K562 (cell line): Measurements from ENCODE around the gene LRRC3C. TPM values are rescaled to one million over a fixed set of nuclear protein-coding genes. Genes with fewer than 3 reads are reported as not detected.

Experiments
- ATF3 ChIP-seq, 2 experiments: fragments of 450-650 bp in 1 of 2; sonication (generic) in 1 of 2; formaldehyde crosslinking in 1 of 2; IDR thresholded peaks in 1 of 2; conservative IDR thresholded peaks in 1 of 2; 2 replicates each; pipeline versions ENCODE4 v1.6.1 to v1.8.1; 2016 to 2023; ENCODE audit warnings: mild to moderate bottlenecking in 2 of 2, moderate library complexity in 2 of 2, inconsistent platforms in 1 of 2, missing genetic modification reagents in 1 of 2
- CXXC5 ChIP-seq: fragments of 250-450 bp; sonication (Bioruptor Pico); IDR thresholded peaks from 2 replicates; pipeline ENCODE4 v1.8.0; 2022; ENCODE audit warnings: inconsistent platforms, mild to moderate bottlenecking, moderate library complexity
- FOXJ2 ChIP-seq: fragments of 200-800 bp; sonication (Bioruptor generic); IDR thresholded peaks from 2 replicates; pipeline ENCODE4 v1.6.1; 2016; ENCODE audit warnings: missing genetic modification characterization, missing compliant biosample characterization
- KLF13 ChIP-seq: fragments of 450-650 bp; IDR thresholded peaks from 2 replicates; pipeline ENCODE4 v1.6.1; 2016; ENCODE audit warnings: missing genetic modification characterization, low read depth, mild to moderate bottlenecking, missing compliant biosample characterization, moderate library complexity, borderline replicate concordance
- NCOA1 ChIP-seq: fragments of 450-650 bp; IDR thresholded peaks from 2 replicates; pipeline ENCODE4 v1.6.1; 2016; ENCODE audit warnings: low read depth
- ZNF696 ChIP-seq: fragments of 250-450 bp; sonication (Bioruptor Pico); conservative IDR thresholded peaks from 2 replicates; pipeline ENCODE4 v1.4.0; 2020; ENCODE audit warnings: mild to moderate bottlenecking, moderate library complexity
- polyA plus RNA-seq, 8 experiments: library from polyadenylated mRNA; depleted of rRNA in 4 of 8; stranded (reverse) in 5 of 8; unstranded in 3 of 8; fragments of >200 nt; fragmentation: Nextera tagmentation in 2 of 8; fragmentation: Illumina TruSeq in 1 of 8; extraction: Ambion mirVana in 2 of 8; extraction: Trizol in 1 of 8; gene quantifications; 2 replicates each; pipeline versions ENCODE4 v1.2.1 to v1.2.3, GENCODE V29; 2011 to 2014; ENCODE audit warnings: inconsistent platforms in 1 of 8, missing spikeins in 1 of 8
- total RNA-seq, 7 experiments: library from RNA; depleted of rRNA in 6 of 7; stranded (reverse); fragments of >200 nt in 6 of 7; fragmentation: Illumina TruSeq in 2 of 7; extraction: Trizol in 2 of 7; gene quantifications; 2 replicates each; pipeline versions ENCODE4 v1.2.1 to v1.2.3, GENCODE V29; 2011 to 2021; ENCODE audit warnings: low replicate concordance in 1 of 7
- TF ChIP-seq, protein P1 (sequence below), 3 experiments: fragments of 200-800 bp in 1 of 3; fragments of 250-450 bp in 1 of 3; fragments of 450-650 bp in 1 of 3; sonication (Bioruptor Pico) in 1 of 3; sonication (Bioruptor generic) in 1 of 3; formaldehyde crosslinking in 1 of 3; IDR thresholded peaks; 2 replicates each; pipeline versions ENCODE4 v1.6.1 to v1.8.0; 2016 to 2022; ENCODE audit warnings: mild to moderate bottlenecking in 2 of 3, missing genetic modification characterization in 2 of 3, missing compliant biosample characterization in 1 of 3, moderate library complexity in 1 of 3
- TF ChIP-seq, protein P2 (sequence below): fragments of 450-650 bp; IDR thresholded peaks from 2 replicates; pipeline ENCODE4 v1.6.1; 2016; ENCODE audit warnings: low read depth, mild to moderate bottlenecking, moderate library complexity

LRRC3C gene
- total and polyA plus RNA-seq, 9 of the 15 experiments (the other 6 are each of a cell fraction or from before 2014, with no cell fraction given), result not detected

GRCh38 chr17:39915559-39915958 is 12.0 kb upstream of the LRRC3C start (continued):
- TF ChIP-seq, protein P1, sequence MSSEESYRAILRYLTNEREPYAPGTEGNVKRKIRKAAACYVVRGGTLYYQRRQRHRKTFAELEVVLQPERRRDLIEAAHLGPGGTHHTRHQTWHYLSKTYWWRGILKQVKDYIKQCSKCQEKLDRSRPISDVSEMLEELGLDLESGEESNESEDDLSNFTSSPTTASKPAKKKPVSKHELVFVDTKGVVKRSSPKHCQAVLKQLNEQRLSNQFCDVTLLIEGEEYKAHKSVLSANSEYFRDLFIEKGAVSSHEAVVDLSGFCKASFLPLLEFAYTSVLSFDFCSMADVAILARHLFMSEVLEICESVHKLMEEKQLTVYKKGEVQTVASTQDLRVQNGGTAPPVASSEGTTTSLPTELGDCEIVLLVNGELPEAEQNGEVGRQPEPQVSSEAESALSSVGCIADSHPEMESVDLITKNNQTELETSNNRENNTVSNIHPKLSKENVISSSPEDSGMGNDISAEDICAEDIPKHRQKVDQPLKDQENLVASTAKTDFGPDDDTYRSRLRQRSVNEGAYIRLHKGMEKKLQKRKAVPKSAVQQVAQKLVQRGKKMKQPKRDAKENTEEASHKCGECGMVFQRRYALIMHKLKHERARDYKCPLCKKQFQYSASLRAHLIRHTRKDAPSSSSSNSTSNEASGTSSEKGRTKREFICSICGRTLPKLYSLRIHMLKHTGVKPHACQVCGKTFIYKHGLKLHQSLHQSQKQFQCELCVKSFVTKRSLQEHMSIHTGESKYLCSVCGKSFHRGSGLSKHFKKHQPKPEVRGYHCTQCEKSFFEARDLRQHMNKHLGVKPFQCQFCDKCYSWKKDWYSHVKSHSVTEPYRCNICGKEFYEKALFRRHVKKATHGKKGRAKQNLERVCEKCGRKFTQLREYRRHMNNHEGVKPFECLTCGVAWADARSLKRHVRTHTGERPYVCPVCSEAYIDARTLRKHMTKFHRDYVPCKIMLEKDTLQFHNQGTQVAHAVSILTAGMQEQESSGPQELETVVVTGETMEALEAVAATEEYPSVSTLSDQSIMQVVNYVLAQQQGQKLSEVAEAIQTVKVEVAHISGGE (CRISPR knock-in tag; IDR thresholded peaks at IDR 0.05), result no peak
- no peak for TF ChIP-seq ZNF696 (CRISPR knock-in tag)
- no peak for TF ChIP-seq KLF13 (tag)
- TF ChIP-seq FOXJ2, result no peak
- no peak for TF ChIP-seq NCOA1
- TF ChIP-seq, protein P2, sequence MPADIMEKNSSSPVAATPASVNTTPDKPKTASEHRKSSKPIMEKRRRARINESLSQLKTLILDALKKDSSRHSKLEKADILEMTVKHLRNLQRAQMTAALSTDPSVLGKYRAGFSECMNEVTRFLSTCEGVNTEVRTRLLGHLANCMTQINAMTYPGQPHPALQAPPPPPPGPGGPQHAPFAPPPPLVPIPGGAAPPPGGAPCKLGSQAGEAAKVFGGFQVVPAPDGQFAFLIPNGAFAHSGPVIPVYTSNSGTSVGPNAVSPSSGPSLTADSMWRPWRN, result no peak
- TF ChIP-seq CXXC5 (CRISPR knock-in tag), result no peak
- TF ChIP-seq ATF3 (IDR thresholded peaks at IDR 0.05), result no peak
- no peak for TF ChIP-seq ATF3 (CRISPR knock-in tag; conservative IDR thresholded peaks at IDR 0.05)
